K562 (cell line): Measurements from ENCODE around the gene SPARC. TPM values are rescaled to one million over a fixed set of nuclear protein-coding genes. Genes with fewer than 3 reads are reported as not detected.
A peak's percentile ranks its signal among the peaks of the same experiment; 100 is the strongest.

Experiments
- ATAC-seq: fragments of 200-7000 bp; cut with Tn5 transposase; 3 replicates; pipeline ENCODE4 v1.9.1; 2020; ENCODE audit warnings: moderate library complexity
- BruUV-seq: library from RNA; stranded (reverse); fragments of 400-500 nt; replicated peaks from 2 replicates; lab custom pipeline; 2021; lab: Mats Ljungman, UMichigan
- CTCF ChIA-PET: fragments of 300-600 bp; formaldehyde crosslinking; extraction: SDS; loops from one replicate; lab custom pipeline; 2021; ENCODE audit warnings: low intra/inter-chr PET ratio; lab: Yijun Ruan, JAX
- POLR2A ChIA-PET: fragments of 300-600, 350-650 bp; sonication (Branson Sonifier 250); formaldehyde crosslinking; extraction: SDS; loops from one replicate; lab custom pipeline; 2021; ENCODE audit warnings: antibody characterized with exemption, inconsistent platforms; lab: Yijun Ruan, JAX
- DNase-seq, 4 experiments: peaks; one replicate each; pipeline versions ENCODE4 v3.0.0 to v3.0.0-alpha.2; 2011 to 2018; ENCODE audit warnings: low spot score in 3 of 4, mixed read lengths in 3 of 4; ENCODE audit errors: extremely low read depth in 1 of 4
- FAIRE-seq: peaks from 2 replicates; lab custom pipeline; 2011; peaks lifted over from hg19 to GRCh38; lab: Jason Lieb, UNC
- H2AFZ ChIP-seq: 2 replicates; pipeline ENCODE4 v1.6.0; 2011; ENCODE audit warnings: low read depth, low read length, control low read depth, inconsistent platforms
- H3K27ac ChIP-seq: fragments of 200-600 bp; 3 replicates; pipeline ENCODE4 v1.8.0; 2011; ENCODE audit warnings: low read depth, mild to moderate bottlenecking, control low read depth, inconsistent platforms, low read length, moderate library complexity, mixed read lengths; ENCODE audit errors: extremely low read depth
- H3K27me3 ChIP-seq, 2 experiments: fragments of 300-600 bp in 1 of 2; 2 replicates in 1 of 2; 3 replicates in 1 of 2; pipeline versions ENCODE4 v1.6.0 to v1.8.0; 2011; ENCODE audit warnings: inconsistent platforms in 2 of 2, low read length in 2 of 2, mild to moderate bottlenecking in 1 of 2, mixed read lengths in 1 of 2, moderate library complexity in 1 of 2; ENCODE audit not compliant: control insufficient read depth in 2 of 2, insufficient read depth in 2 of 2
- H3K36me3 ChIP-seq: fragments of 300-600 bp; 3 replicates; pipeline ENCODE4 v1.8.0; 2011; ENCODE audit warnings: mild to moderate bottlenecking, low read length, inconsistent platforms; ENCODE audit not compliant: control insufficient read depth, insufficient read depth
- H3K4me1 ChIP-seq, 2 experiments: fragments of 200-600 bp in 1 of 2; replicated peaks in 1 of 2; 2 replicates in 1 of 2; 3 replicates in 1 of 2; pipeline versions ENCODE4 v1.5.1 to v1.8.0; 2011; ENCODE audit warnings: inconsistent platforms in 2 of 2, low read length in 2 of 2, mild to moderate bottlenecking in 1 of 2, mixed read lengths in 1 of 2, moderate library complexity in 1 of 2; ENCODE audit not compliant: control insufficient read depth in 2 of 2, insufficient read depth in 2 of 2
- H3K4me2 ChIP-seq: 2 replicates; pipeline ENCODE4 v1.6.1; 2011; ENCODE audit warnings: low read length, control low read depth, inconsistent platforms, mixed read lengths; ENCODE audit not compliant: insufficient read depth
- H3K4me3 ChIP-seq: fragments of 200-600 bp; sonication (generic), shearing (Covaris generic); 2 replicates; pipeline ENCODE4 v1.5.1; 2016; ENCODE audit warnings: control low read depth, inconsistent platforms
- H3K79me2 ChIP-seq: fragments of 200-600 bp; 3 replicates; pipeline ENCODE4 v1.8.0; 2011; ENCODE audit warnings: low read length, inconsistent platforms; ENCODE audit not compliant: control insufficient read depth, insufficient read depth
- H3K9ac ChIP-seq, 2 experiments: 2 replicates each; pipeline versions ENCODE4 v1.6.0 to v1.6.1; 2011; ENCODE audit warnings: low read depth in 2 of 2, low read length in 2 of 2, control low read depth in 1 of 2, inconsistent platforms in 1 of 2, mild to moderate bottlenecking in 1 of 2, mixed read lengths in 1 of 2; ENCODE audit not compliant: insufficient read depth in 1 of 2
- H3K9me1 ChIP-seq: one replicate; pipeline ENCODE4 v1.6.0; 2011; ENCODE audit warnings: inconsistent platforms, mild to moderate bottlenecking, low read length, moderate library complexity; ENCODE audit not compliant: control insufficient read depth, insufficient read depth
- H3K9me3 ChIP-seq: replicated peaks from 2 replicates; pipeline ENCODE4 v1.5.1; 2011; ENCODE audit warnings: low read depth, low read length, inconsistent platforms; ENCODE audit not compliant: control insufficient read depth, insufficient read depth
- H4K20me1 ChIP-seq: replicated peaks from 2 replicates; pipeline ENCODE4 v1.6.1; 2011; ENCODE audit warnings: low read length, inconsistent platforms, mixed read lengths; ENCODE audit not compliant: control insufficient read depth, insufficient read depth
- ATF4 ChIP-seq: fragments of 450-650 bp; formaldehyde crosslinking; IDR thresholded peaks from 2 replicates; pipeline ENCODE4 v1.4.0; 2022; ENCODE audit warnings: mild to moderate bottlenecking, moderate library complexity
- CHCHD3 ChIP-seq: fragments of 250-450 bp; sonication (Bioruptor Pico); IDR thresholded peaks from 2 replicates; pipeline ENCODE4 v2.1.2; 2022; ENCODE audit warnings: mild to moderate bottlenecking
- DEAF1 ChIP-seq: fragments of 450-650 bp; formaldehyde crosslinking; IDR thresholded peaks from 2 replicates; pipeline ENCODE4 v1.4.0; 2020; ENCODE audit warnings: mild to moderate bottlenecking, moderate library complexity
- DIDO1 ChIP-seq: fragments of 450-650 bp; IDR thresholded peaks from 2 replicates; pipeline ENCODE4 v1.6.1; 2016; ENCODE audit warnings: low read depth, missing biosample characterization, missing genetic modification characterization
- ETS1 ChIP-seq: conservative IDR thresholded peaks from 2 replicates; pipeline ENCODE4 v1.6.1; 2011; ENCODE audit warnings: low read depth, mild to moderate bottlenecking, low read length; ENCODE audit not compliant: control insufficient read depth
- NR2C2 ChIP-seq, 2 experiments: fragments of 200-800 bp in 1 of 2; sonication (Bioruptor generic) in 1 of 2; sonication (generic) in 1 of 2; formaldehyde crosslinking in 1 of 2; IDR thresholded peaks; 2 replicates each; pipeline versions ENCODE4 v1.6.1 to v1.8.0; 2016 to 2022; ENCODE audit warnings: mild to moderate bottlenecking in 1 of 2, missing compliant biosample characterization in 1 of 2, missing genetic modification characterization in 1 of 2, missing genetic modification reagents in 1 of 2
- POLR2AphosphoS5 ChIP-seq: IDR thresholded peaks from 2 replicates; pipeline ENCODE4 v1.6.1; 2011; ENCODE audit warnings: mild to moderate bottlenecking, low read depth, low read length, moderate library complexity; ENCODE audit not compliant: control insufficient read depth, insufficient read depth
- RAD21 ChIP-seq, 2 experiments: fragments of 250-450 bp in 1 of 2; fragments of 450-650 bp in 1 of 2; sonication (Bioruptor Pico) in 1 of 2; formaldehyde crosslinking in 1 of 2; IDR thresholded peaks in 1 of 2; conservative IDR thresholded peaks in 1 of 2; 2 replicates each; pipeline versions ENCODE4 v1.4.0 to v1.8.0; 2020 to 2022; ENCODE audit warnings: mild to moderate bottlenecking in 2 of 2, moderate library complexity in 1 of 2
- RBM14 ChIP-seq: fragments of 200-400 bp; formaldehyde crosslinking; IDR thresholded peaks from 2 replicates; pipeline ENCODE4 v1.6.1; 2018; ENCODE audit warnings: low read depth, mild to moderate bottlenecking, low read length, moderate library complexity, borderline replicate concordance; ENCODE audit not compliant: insufficient read depth
- WGBS: fragments of 100-300 bp; shearing (Covaris generic); methylation state at CpG from one replicate; pipeline ENCODE4 v1.1.6; 2016; ENCODE audit warnings: low coverage, mixed read lengths; ENCODE audit not compliant: insufficient coverage; ENCODE audit errors: missing lambda C conversion rate; 5-methylcytosine and 5-hydroxymethylcytosine counted together
- in situ Hi-C: fragments of 300-500 bp; cut with MboI; formaldehyde crosslinking; loops from 4 replicates; pipeline ENCODE4 v1.15.0; 2018; ENCODE audit warnings: inconsistent platforms, mixed read lengths
- intact Hi-C: fragments of 100-400 bp; cut with micrococcal nuclease; formaldehyde crosslinking; loops from 2 replicates; pipeline ENCODE4 v1.14.2; 2022
- polyA plus RNA-seq, 8 experiments: library from polyadenylated mRNA; depleted of rRNA in 4 of 8; stranded (reverse) in 5 of 8; unstranded in 3 of 8; fragments of >200 nt; fragmentation: Nextera tagmentation in 2 of 8; fragmentation: Illumina TruSeq in 1 of 8; extraction: Ambion mirVana in 2 of 8; extraction: Trizol in 1 of 8; gene quantifications; 2 replicates each; pipeline versions ENCODE4 v1.2.1 to v1.2.3, GENCODE V29; 2011 to 2014; ENCODE audit warnings: inconsistent platforms in 1 of 8, missing spikeins in 1 of 8
- total RNA-seq, 7 experiments: library from RNA; depleted of rRNA in 6 of 7; stranded (reverse); fragments of >200 nt in 6 of 7; fragmentation: Illumina TruSeq in 2 of 7; extraction: Trizol in 2 of 7; gene quantifications; 2 replicates each; pipeline versions ENCODE4 v1.2.1 to v1.2.3, GENCODE V29; 2011 to 2021; ENCODE audit warnings: low replicate concordance in 1 of 7

SPARC gene
- total and polyA plus RNA-seq, 9 of the 15 experiments (the other 6 are each of a cell fraction or from before 2014, with no cell fraction given) = 6.1 to 35.6 (median 12.2) TPM

- no peaks in the 10 kb centered on the region; a peak in 1 of 5 replicates for H3K27me3 ChIP-seq
- WGBS = 12% methylated on average over 6 of the region's 6 CpGs
- H4K20me1 ChIP-seq = no peaks in the 10 kb centered on the region
- H3K27ac ChIP-seq = no peak overlapping the region
- intact Hi-C loops = loop anchor here (1.0 kb wide), 1 partner anchor 60 kb away; no protein-coding TSS in a partner anchor
- no peaks in the 10 kb centered on the region for H3K79me2 ChIP-seq
- no peak overlapping the region for H2AFZ ChIP-seq
- no peaks in the 10 kb centered on the region for H3K9me3 ChIP-seq
- ChIA-PET POLR2A (no interaction called here), CTCF (interaction anchor here (2.0 kb wide), 1 partner anchor 61 kb away, joined by 6 read pairs; no protein-coding TSS in a partner anchor)
- H3K4me3 ChIP-seq = no peak overlapping the region
- H3K9ac ChIP-seq = no peak overlapping the region
- in situ Hi-C loops = no loop called here
- peak; percentile 94 for ATAC-seq
- no peaks in the 10 kb centered on the region for H3K36me3 ChIP-seq
- no TSS peak for BruUV-seq
- H3K9me1 ChIP-seq = no peaks in the 10 kb centered on the region
- peak in 1 of 4 experiments; percentile 66 for DNase-seq
- H3K4me2 ChIP-seq = no peak overlapping the region
- H3K4me1 ChIP-seq = no peaks in the 10 kb centered on the region; a peak in 1 of 5 replicates
- peak; percentile 75 for FAIRE-seq
- TF ChIP-seq ETS1 (no peak), RBM14 (no peak), POLR2AphosphoS5 (no peak), DEAF1 (peak; percentile 45; the same call in 1 of the 2 replicates), ATF4 (CRISPR knock-in tag) (no peak), NR2C2 (CRISPR knock-in tag; IDR thresholded peaks at IDR 0.05) (no peak), NR2C2 (tag; IDR thresholded peaks at IDR 0.05) (0 out of 2 replicates have a peak, but pooled peaks have one; percentile 17), CHCHD3 (no peak), RAD21 (CRISPR knock-in tag; conservative IDR thresholded peaks at IDR 0.05 in 1 of 2, IDR thresholded peaks at IDR 0.05 in 1 of 2) (peak; percentile 60 to 83; a peak in 3 of 4 replicates), DIDO1 (no peak)
Observed at GRCh38 chr5:151719228-151720000, 32.7 kb upstream of the SPARC start.
